SK-N-SH (cell line): ENCODE data around the gene PNPLA4. TPM values are rescaled to one million over a fixed set of nuclear protein-coding genes. Genes with fewer than 3 reads are reported as not detected.

ENCODE experiments used
- CTCF ChIA-PET: fragments of 300-600, 350-600 bp; formaldehyde crosslinking; extraction: SDS; loops from one replicate; lab custom pipeline; 2021; lab: Yijun Ruan, JAX
- POLR2A ChIA-PET: fragments of 350-600 bp; sonication (Branson Sonifier 250); formaldehyde crosslinking; extraction: SDS; loops from one replicate; lab custom pipeline; 2020; ENCODE audit warnings: antibody characterized with exemption, inconsistent platforms; lab: Yijun Ruan, JAX
- DNase-seq: peaks from one replicate; pipeline ENCODE4 v3.0.0; 2012
- H2AFZ ChIP-seq: fragments of 200-600 bp; sonication (generic); 2 replicates; pipeline ENCODE4 v1.8.1; 2016; ENCODE audit warnings: antibody characterized with exemption, mild to moderate bottlenecking, low read depth
- H3F3A ChIP-seq: fragments of 200-600 bp; sonication (generic); replicated peaks from 2 replicates; pipeline ENCODE3; 2016; ENCODE audit warnings: antibody characterized with exemption, mild to moderate bottlenecking; ENCODE audit not compliant: insufficient read depth
- H3K27ac ChIP-seq, 2 experiments: fragments of 200-500 bp in 1 of 2; fragments of 200-600 bp in 1 of 2; sonication (Bioruptor generic) in 1 of 2; sonication (generic), shearing (Covaris generic) in 1 of 2; 2 replicates each; pipeline versions ENCODE4 v1.5.1 to v1.6.1; 2014 to 2016; ENCODE audit warnings: low read depth in 2 of 2, inconsistent platforms in 1 of 2, low read length in 1 of 2, mild to moderate bottlenecking in 1 of 2, mixed read lengths in 1 of 2
- H3K27me3 ChIP-seq: fragments of 200-600 bp; sonication (generic), shearing (Covaris generic); 2 replicates; pipeline ENCODE4 v1.6.1; 2016; ENCODE audit warnings: mixed run types; ENCODE audit not compliant: insufficient read depth
- H3K36me3 ChIP-seq, 2 experiments: fragments of 200-500 bp in 1 of 2; fragments of 200-600 bp in 1 of 2; sonication (Bioruptor generic) in 1 of 2; sonication (generic) in 1 of 2; replicated peaks in 1 of 2; 2 replicates each; pipeline versions ENCODE3 to v1.5.1; 2014 to 2016; ENCODE audit warnings: low read length in 1 of 2, mild to moderate bottlenecking in 1 of 2; ENCODE audit not compliant: insufficient read depth in 2 of 2, control insufficient read depth in 1 of 2
- H3K4me1 ChIP-seq, 2 experiments: fragments of 200-500 bp in 1 of 2; fragments of 200-600 bp in 1 of 2; sonication (Bioruptor generic) in 1 of 2; sonication (generic), shearing (Covaris generic) in 1 of 2; 2 replicates each; pipeline versions ENCODE4 v1.5.1 to v1.6.1; 2014 to 2016; ENCODE audit warnings: low read depth in 1 of 2, low read length in 1 of 2, mixed run types in 1 of 2; ENCODE audit not compliant: insufficient read depth in 2 of 2, control insufficient read depth in 1 of 2
- H3K4me2 ChIP-seq: fragments of 200-600 bp; sonication (generic), shearing (Covaris generic); 2 replicates; pipeline ENCODE4 v1.6.1; 2017; ENCODE audit warnings: mixed run types
- H3K4me3 ChIP-seq, 2 experiments: fragments of 200-500 bp in 1 of 2; fragments of 200-600 bp in 1 of 2; sonication (Bioruptor generic) in 1 of 2; sonication (generic), shearing (Covaris generic) in 1 of 2; 2 replicates each; pipeline versions ENCODE4 v1.5.1 to v1.8.1; 2014 to 2016; ENCODE audit warnings: low read depth in 2 of 2, inconsistent platforms in 1 of 2, low read length in 1 of 2, mild to moderate bottlenecking in 1 of 2, mixed read lengths in 1 of 2, moderate library complexity in 1 of 2
- H3K79me2 ChIP-seq: fragments of 200-600 bp; sonication (generic); 2 replicates; pipeline ENCODE4 v1.8.1; 2017; ENCODE audit warnings: mild to moderate bottlenecking; ENCODE audit not compliant: insufficient read depth
- H3K9ac ChIP-seq: fragments of 200-600 bp; sonication (generic); 2 replicates; pipeline ENCODE4 v1.6.1; 2017; ENCODE audit warnings: mixed run types
- H3K9me2 ChIP-seq: fragments of 200-600 bp; sonication (generic); 2 replicates; pipeline ENCODE4 v1.6.1; 2017; ENCODE audit warnings: mixed run types
- H3K9me3 ChIP-seq: fragments of 200-600 bp; sonication (generic); 2 replicates; pipeline ENCODE4 v1.6.1; 2017; ENCODE audit warnings: mixed run types, mild to moderate bottlenecking, moderate library complexity
- H4K20me1 ChIP-seq: fragments of 200-600 bp; sonication (generic); 2 replicates; pipeline ENCODE4 v1.6.1; 2017; ENCODE audit warnings: mild to moderate bottlenecking, mixed run types; ENCODE audit not compliant: insufficient read depth
- CHD2 ChIP-seq: fragments of 150-350 bp; IDR thresholded peaks from 2 replicates; pipeline ENCODE4 v1.6.1; 2018; ENCODE audit warnings: low read length; ENCODE audit not compliant: partially characterized antibody
- ELF1 ChIP-seq: IDR thresholded peaks from 2 replicates; pipeline ENCODE4 v1.4.0; 2012
- EP300 ChIP-seq, 2 experiments: IDR thresholded peaks; 2 replicates each; pipeline versions ENCODE4 v1.4.0 to v1.6.1; 2012; ENCODE audit warnings: borderline replicate concordance in 1 of 2, low read depth in 1 of 2, low read length in 1 of 2
- FOSL2 ChIP-seq: IDR thresholded peaks from 2 replicates; pipeline ENCODE4 v1.4.0; 2012; ENCODE audit warnings: low read depth, mild to moderate bottlenecking, moderate library complexity, borderline replicate concordance
- FOXJ3 ChIP-seq: sonication (generic); formaldehyde crosslinking; IDR thresholded peaks from 2 replicates; pipeline ENCODE4 v1.5.1; 2020; ENCODE audit warnings: mild to moderate bottlenecking, missing genetic modification reagents
- GABPA ChIP-seq: IDR thresholded peaks from 2 replicates; pipeline ENCODE4 v1.4.0; 2012; ENCODE audit warnings: low read depth, mild to moderate bottlenecking
- GATA2 ChIP-seq: sonication (generic); formaldehyde crosslinking; IDR thresholded peaks from 2 replicates; pipeline ENCODE4 v1.5.0; 2020; ENCODE audit warnings: mild to moderate bottlenecking, missing genetic modification reagents
- JUND ChIP-seq: IDR thresholded peaks from 2 replicates; pipeline ENCODE4 v1.4.0; 2012
- MXI1 ChIP-seq: IDR thresholded peaks from 2 replicates; pipeline ENCODE4 v1.6.1; 2012; ENCODE audit warnings: mild to moderate bottlenecking, low read depth, low read length, improper control_type of control experiment
- NRF1 ChIP-seq: IDR thresholded peaks from 2 replicates; pipeline ENCODE4 v1.6.1; 2012; ENCODE audit warnings: low read depth, mild to moderate bottlenecking, low read length
- POLR2AphosphoS5 ChIP-seq: IDR thresholded peaks from 2 replicates; pipeline ENCODE4 v1.6.1; 2012; ENCODE audit warnings: low read depth, low read length
- RAD21 ChIP-seq: IDR thresholded peaks from 2 replicates; pipeline ENCODE4 v1.6.1; 2012; ENCODE audit warnings: mild to moderate bottlenecking, low read length
- RXRA ChIP-seq: IDR thresholded peaks from 2 replicates; pipeline ENCODE4 v1.4.0; 2012; ENCODE audit warnings: low read depth, mild to moderate bottlenecking, borderline replicate concordance
- SIN3A ChIP-seq: IDR thresholded peaks from 2 replicates; pipeline ENCODE4 v1.6.1; 2012; ENCODE audit warnings: low read depth, mild to moderate bottlenecking, low read length, moderate library complexity, borderline replicate concordance
- SMC3 ChIP-seq: IDR thresholded peaks from 2 replicates; pipeline ENCODE4 v1.6.1; 2012; ENCODE audit warnings: low read depth, low read length, improper control_type of control experiment
- WGBS: methylation state at CpG from one replicate; pipeline ENCODE4 v1.1.6; 2017; ENCODE audit warnings: low lambda C conversion rate; 5-methylcytosine and 5-hydroxymethylcytosine counted together
- polyA plus RNA-seq, 3 experiments: library from polyadenylated mRNA; depleted of rRNA; stranded (reverse); fragments of >200 nt; gene quantifications; 2 replicates each; pipeline ENCODE4 v1.2.3, GENCODE V29; 2012
- TF ChIP-seq, protein P1 (sequence below): IDR thresholded peaks from 2 replicates; pipeline ENCODE4 v1.6.1; 2012; ENCODE audit warnings: mild to moderate bottlenecking, low read depth, low read length, moderate library complexity
- TF ChIP-seq, protein P2 (sequence below): fragments of 150-350 bp; IDR thresholded peaks from 2 replicates; pipeline ENCODE4 v1.6.1; 2017; ENCODE audit warnings: antibody characterized with exemption, low read length, low read depth, borderline replicate concordance
- TF ChIP-seq, protein P3 (sequence below): IDR thresholded peaks from 2 replicates; pipeline ENCODE4 v1.4.0; 2012; ENCODE audit warnings: low read depth, borderline replicate concordance
- TF ChIP-seq, protein P4 (sequence below): fragments of 150-350 bp; IDR thresholded peaks from 2 replicates; pipeline ENCODE4 v1.6.1; 2016; ENCODE audit warnings: mild to moderate bottlenecking, low read depth, low read length
- TF ChIP-seq, protein P5 (sequence below): IDR thresholded peaks from 2 replicates; pipeline ENCODE4; 2012
- TF ChIP-seq, protein P6 (sequence below): IDR thresholded peaks from 2 replicates; pipeline ENCODE4 v1.4.0; 2012; ENCODE audit warnings: low read depth

The PNPLA4 gene, protein sequence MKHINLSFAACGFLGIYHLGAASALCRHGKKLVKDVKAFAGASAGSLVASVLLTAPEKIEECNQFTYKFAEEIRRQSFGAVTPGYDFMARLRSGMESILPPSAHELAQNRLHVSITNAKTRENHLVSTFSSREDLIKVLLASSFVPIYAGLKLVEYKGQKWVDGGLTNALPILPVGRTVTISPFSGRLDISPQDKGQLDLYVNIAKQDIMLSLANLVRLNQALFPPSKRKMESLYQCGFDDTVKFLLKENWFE
- polyA plus RNA-seq (2012; rRNA removed), result 13.4 and 14.0 TPM in 2 replicates
- 15.8 and 16.7 TPM in 2 replicates for polyA plus RNA-seq (2012; cell fraction: cytosol; rRNA removed)
- 4.0 and 7.8 TPM in 2 replicates for polyA plus RNA-seq (2012; cell fraction: nucleus; rRNA removed)

DNA sequence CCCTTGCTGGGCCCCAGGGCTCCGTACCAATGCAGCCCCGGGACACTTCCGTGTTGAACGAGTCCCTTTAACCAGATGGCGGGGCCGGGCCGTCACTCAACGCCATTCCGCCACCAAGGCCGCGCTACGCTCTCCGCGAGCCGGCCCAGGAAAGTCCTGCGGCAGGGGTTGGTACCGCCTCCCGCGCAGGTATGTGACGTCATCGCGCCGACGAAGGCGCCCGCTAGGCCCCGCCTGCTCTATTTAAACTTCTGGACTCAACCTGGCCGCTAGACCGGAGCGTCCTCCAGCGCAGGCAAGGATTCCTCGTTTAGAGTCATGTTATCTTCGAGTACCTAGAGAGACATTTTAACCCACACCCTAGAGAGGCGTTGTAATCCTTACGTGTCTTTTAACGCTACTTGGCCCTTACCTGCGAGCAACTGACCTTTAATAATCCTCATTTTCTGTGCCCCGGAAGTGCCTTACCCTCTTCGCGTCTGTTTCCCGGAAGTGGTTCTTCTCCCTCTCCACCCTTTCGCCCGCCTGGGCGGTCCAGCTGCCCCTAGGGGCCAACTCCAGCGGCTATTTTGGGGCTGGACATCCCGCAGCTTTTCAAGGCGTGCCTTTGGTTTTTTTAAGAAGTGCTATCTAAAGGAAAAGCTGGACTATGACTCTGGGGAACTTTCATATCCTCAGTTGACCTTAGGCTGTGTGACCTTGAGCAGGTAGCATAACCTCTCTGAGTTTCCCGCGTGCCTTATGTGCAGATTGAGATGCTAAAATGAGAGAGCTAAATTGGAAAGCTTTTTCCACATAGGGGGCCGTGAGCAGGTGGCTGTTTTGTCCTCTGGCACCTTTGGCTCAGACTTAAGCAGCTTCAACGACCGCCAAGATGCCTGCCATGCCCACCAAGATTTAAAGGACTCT lies at the start of gene PNPLA4:
TSS of gene PNPLA4 (minus strand) at position 155 of the 909 bp plus-strand sequence. CDS start 1,294 bp downstream, outside the sequence.
- Histone ChIP-seq H4K20me1 (no peaks in the 10 kb centered on the region), H3K9me3 (no peaks in the 10 kb centered on the region), H3K27ac (peak within 1 kb of the TSS in 1 of 2 experiments; percentile 77; a peak in 2 of 4 replicates), H3K4me3 (peak within 1 kb of the TSS; percentile 60 to 67), H3K9me2 (no peaks in the 10 kb centered on the region), H3F3A (peaks cover 5% of the 10 kb centered on the region), H3K4me1 (peaks cover 0 to 5% of the 10 kb centered on the region in 2 experiments; a peak in 2 of 4 replicates), H3K9ac (peak within 1 kb of the TSS; percentile 51), H2AFZ (peak within 1 kb of the TSS; percentile 94; the same call in 1 of the 2 replicates), H3K36me3 (peaks cover 0 to 3% of the 10 kb centered on the region in 2 experiments), H3K27me3 (no peaks in the 10 kb centered on the region)
- POLR2A ChIA-PET, result no interaction called here
- CTCF ChIA-PET, result interaction anchor here (1.0 kb wide), 1 partner anchor 15 kb away, joined by 3 read pairs; no protein-coding TSS in a partner anchor
- 16% methylated on average over 25 of the region's 52 CpGs for WGBS
- TF ChIP-seq, protein P1, sequence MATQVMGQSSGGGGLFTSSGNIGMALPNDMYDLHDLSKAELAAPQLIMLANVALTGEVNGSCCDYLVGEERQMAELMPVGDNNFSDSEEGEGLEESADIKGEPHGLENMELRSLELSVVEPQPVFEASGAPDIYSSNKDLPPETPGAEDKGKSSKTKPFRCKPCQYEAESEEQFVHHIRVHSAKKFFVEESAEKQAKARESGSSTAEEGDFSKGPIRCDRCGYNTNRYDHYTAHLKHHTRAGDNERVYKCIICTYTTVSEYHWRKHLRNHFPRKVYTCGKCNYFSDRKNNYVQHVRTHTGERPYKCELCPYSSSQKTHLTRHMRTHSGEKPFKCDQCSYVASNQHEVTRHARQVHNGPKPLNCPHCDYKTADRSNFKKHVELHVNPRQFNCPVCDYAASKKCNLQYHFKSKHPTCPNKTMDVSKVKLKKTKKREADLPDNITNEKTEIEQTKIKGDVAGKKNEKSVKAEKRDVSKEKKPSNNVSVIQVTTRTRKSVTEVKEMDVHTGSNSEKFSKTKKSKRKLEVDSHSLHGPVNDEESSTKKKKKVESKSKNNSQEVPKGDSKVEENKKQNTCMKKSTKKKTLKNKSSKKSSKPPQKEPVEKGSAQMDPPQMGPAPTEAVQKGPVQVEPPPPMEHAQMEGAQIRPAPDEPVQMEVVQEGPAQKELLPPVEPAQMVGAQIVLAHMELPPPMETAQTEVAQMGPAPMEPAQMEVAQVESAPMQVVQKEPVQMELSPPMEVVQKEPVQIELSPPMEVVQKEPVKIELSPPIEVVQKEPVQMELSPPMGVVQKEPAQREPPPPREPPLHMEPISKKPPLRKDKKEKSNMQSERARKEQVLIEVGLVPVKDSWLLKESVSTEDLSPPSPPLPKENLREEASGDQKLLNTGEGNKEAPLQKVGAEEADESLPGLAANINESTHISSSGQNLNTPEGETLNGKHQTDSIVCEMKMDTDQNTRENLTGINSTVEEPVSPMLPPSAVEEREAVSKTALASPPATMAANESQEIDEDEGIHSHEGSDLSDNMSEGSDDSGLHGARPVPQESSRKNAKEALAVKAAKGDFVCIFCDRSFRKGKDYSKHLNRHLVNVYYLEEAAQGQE, result no peak
- TF ChIP-seq, protein P2, sequence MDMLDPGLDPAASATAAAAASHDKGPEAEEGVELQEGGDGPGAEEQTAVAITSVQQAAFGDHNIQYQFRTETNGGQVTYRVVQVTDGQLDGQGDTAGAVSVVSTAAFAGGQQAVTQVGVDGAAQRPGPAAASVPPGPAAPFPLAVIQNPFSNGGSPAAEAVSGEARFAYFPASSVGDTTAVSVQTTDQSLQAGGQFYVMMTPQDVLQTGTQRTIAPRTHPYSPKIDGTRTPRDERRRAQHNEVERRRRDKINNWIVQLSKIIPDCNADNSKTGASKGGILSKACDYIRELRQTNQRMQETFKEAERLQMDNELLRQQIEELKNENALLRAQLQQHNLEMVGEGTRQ, result no peak
- no peak for TF ChIP-seq FOSL2
- peak; percentile 89 for TF ChIP-seq GABPA
- TF ChIP-seq CHD2, result no peak
- TF ChIP-seq ELF1, result no peak; the same call in 1 of the 2 replicates
- peak; percentile 53 for TF ChIP-seq NRF1
- no peak for TF ChIP-seq RXRA
- TF ChIP-seq EP300 (IDR thresholded peaks at IDR 0.05; ENCODE audit: borderline replicate concordance in 1 of 2, low read depth in 1 of 2, low read length in 1 of 2), result no peak
- TF ChIP-seq SIN3A, result no peak
- TF ChIP-seq POLR2AphosphoS5, result peak; percentile 73; the same call in 1 of the 2 replicates
- TF ChIP-seq, protein P3, sequence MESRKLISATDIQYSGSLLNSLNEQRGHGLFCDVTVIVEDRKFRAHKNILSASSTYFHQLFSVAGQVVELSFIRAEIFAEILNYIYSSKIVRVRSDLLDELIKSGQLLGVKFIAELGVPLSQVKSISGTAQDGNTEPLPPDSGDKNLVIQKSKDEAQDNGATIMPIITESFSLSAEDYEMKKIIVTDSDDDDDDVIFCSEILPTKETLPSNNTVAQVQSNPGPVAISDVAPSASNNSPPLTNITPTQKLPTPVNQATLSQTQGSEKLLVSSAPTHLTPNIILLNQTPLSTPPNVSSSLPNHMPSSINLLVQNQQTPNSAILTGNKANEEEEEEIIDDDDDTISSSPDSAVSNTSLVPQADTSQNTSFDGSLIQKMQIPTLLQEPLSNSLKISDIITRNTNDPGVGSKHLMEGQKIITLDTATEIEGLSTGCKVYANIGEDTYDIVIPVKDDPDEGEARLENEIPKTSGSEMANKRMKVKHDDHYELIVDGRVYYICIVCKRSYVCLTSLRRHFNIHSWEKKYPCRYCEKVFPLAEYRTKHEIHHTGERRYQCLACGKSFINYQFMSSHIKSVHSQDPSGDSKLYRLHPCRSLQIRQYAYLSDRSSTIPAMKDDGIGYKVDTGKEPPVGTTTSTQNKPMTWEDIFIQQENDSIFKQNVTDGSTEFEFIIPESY, result no peak
- TF ChIP-seq, protein P4, sequence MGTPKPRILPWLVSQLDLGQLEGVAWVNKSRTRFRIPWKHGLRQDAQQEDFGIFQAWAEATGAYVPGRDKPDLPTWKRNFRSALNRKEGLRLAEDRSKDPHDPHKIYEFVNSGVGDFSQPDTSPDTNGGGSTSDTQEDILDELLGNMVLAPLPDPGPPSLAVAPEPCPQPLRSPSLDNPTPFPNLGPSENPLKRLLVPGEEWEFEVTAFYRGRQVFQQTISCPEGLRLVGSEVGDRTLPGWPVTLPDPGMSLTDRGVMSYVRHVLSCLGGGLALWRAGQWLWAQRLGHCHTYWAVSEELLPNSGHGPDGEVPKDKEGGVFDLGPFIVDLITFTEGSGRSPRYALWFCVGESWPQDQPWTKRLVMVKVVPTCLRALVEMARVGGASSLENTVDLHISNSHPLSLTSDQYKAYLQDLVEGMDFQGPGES, result no peak
- TF ChIP-seq, protein P5, sequence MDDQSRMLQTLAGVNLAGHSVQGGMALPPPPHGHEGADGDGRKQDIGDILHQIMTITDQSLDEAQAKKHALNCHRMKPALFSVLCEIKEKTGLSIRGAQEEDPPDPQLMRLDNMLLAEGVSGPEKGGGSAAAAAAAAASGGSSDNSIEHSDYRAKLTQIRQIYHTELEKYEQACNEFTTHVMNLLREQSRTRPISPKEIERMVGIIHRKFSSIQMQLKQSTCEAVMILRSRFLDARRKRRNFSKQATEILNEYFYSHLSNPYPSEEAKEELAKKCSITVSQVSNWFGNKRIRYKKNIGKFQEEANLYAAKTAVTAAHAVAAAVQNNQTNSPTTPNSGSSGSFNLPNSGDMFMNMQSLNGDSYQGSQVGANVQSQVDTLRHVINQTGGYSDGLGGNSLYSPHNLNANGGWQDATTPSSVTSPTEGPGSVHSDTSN, result peak; percentile 72
- no peak for TF ChIP-seq JUND
- no peak for TF ChIP-seq RAD21
- TF ChIP-seq FOXJ3, result no peak
- TF ChIP-seq, protein P6, sequence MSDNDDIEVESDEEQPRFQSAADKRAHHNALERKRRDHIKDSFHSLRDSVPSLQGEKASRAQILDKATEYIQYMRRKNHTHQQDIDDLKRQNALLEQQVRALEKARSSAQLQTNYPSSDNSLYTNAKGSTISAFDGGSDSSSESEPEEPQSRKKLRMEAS, result peak; percentile 17; the same call in 1 of the 2 replicates
- peak; percentile 24; the same call in 1 of the 2 replicates for TF ChIP-seq MXI1
- TF ChIP-seq SMC3, result no peak
- no peak for TF ChIP-seq GATA2 (CRISPR knock-in tag)
- TF ChIP-seq, all 33 proteins: peak for 6
- Histone ChIP-seq H3K4me2 (peak within 1 kb of the TSS; percentile 65), H3K79me2 (no peaks in the 10 kb centered on the region)
- peak; percentile 81 for DNase-seq
